Measurements from ENCODE around the gene ODAD3. TPM values are rescaled to one million over a fixed set of nuclear protein-coding genes. Genes with fewer than 3 reads are reported as not detected.
"Not testable (repeated sequence)": the region's sequence is repeated elsewhere in the genome, so short reads cannot be mapped to it uniquely, and the experiment has no call there.

Gene ODAD3
- total RNA-seq, 1 donor from 2014 or later: 0.15 TPM

- Mint-ChIP-seq H3K4me3 (ENCODE audit: unreplicated experiment) (no peak overlapping the region), H3K27me3 (ENCODE audit: low read depth) (peaks cover 21% of the 10 kb centered on the region), H3K9me3 (ENCODE audit: low read depth) (no peaks in the 10 kb centered on the region), H3K4me1 (ENCODE audit: low read depth) (peaks cover 4% of the 10 kb centered on the region), H3K36me3 (ENCODE audit: low read depth) (no peaks in the 10 kb centered on the region), H3K27ac (ENCODE audit: unreplicated experiment) (no peak overlapping the region)
- TF ChIP-seq, protein P1, sequence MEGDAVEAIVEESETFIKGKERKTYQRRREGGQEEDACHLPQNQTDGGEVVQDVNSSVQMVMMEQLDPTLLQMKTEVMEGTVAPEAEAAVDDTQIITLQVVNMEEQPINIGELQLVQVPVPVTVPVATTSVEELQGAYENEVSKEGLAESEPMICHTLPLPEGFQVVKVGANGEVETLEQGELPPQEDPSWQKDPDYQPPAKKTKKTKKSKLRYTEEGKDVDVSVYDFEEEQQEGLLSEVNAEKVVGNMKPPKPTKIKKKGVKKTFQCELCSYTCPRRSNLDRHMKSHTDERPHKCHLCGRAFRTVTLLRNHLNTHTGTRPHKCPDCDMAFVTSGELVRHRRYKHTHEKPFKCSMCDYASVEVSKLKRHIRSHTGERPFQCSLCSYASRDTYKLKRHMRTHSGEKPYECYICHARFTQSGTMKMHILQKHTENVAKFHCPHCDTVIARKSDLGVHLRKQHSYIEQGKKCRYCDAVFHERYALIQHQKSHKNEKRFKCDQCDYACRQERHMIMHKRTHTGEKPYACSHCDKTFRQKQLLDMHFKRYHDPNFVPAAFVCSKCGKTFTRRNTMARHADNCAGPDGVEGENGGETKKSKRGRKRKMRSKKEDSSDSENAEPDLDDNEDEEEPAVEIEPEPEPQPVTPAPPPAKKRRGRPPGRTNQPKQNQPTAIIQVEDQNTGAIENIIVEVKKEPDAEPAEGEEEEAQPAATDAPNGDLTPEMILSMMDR (IDR thresholded peaks at IDR 0.05): no peak
- DNase-seq (ENCODE audit: low spot score): no peak
These were observed 40.9 kb upstream of the ODAD3 start for GRCh38 chr19:11475861-11476260.

DNA sequence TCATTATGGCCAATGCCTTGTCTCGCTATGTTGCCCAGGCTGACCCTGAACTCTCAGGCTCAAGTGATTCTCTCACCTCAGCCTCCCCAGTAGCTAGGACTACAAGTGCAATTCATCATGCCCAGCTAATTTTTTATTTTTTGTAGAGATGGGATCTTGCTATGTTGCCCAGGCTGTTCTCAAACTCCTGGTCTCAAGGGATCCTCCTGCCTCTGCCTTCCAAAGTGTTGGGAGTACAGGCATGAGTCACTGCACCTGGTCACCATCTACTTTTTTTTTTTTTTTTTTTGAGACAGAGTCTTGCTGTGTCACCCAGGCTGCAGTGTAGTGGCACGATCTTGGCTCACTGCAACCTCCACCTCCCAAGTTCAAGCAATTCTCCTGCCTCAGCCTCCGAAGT lies 40.4 kb upstream of the ODAD3 start:
- DNase-seq (ENCODE audit: low spot score); H3K27ac Mint-ChIP-seq (ENCODE audit: unreplicated experiment); H3K4me1 Mint-ChIP-seq (ENCODE audit: low read depth); H3K4me3 Mint-ChIP-seq (ENCODE audit: unreplicated experiment); H3K36me3 Mint-ChIP-seq (ENCODE audit: low read depth); H3K9me3 Mint-ChIP-seq (ENCODE audit: low read depth): not testable (repeated sequence)
- H3K27me3 Mint-ChIP-seq (ENCODE audit: low read depth): peaks cover 21% of the 10 kb centered on the region

DNA sequence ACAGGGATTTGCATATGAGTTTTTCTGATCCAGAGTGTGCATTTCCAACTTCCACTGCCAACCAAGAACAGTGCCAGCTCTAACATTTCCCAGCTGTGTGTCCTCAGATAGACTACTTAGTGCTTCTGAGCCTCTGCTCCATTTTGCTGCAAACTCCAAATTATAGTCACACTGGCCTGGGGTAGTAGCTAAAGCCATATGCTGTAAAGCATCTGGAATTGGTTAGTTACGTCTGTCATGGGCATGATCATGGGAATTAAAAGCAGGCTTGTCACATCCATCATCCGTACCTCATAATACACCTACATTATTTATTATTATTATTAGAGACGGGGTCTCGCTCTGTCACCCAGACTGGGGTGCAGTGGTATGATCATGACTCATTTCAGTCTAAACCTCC lies 38.8 kb upstream of the ODAD3 start:
- no peak overlapping the region for H3K4me3 Mint-ChIP-seq (ENCODE audit: unreplicated experiment)
- H3K4me1 Mint-ChIP-seq (ENCODE audit: low read depth): no peaks in the 10 kb centered on the region
- TF ChIP-seq, protein P1 (IDR thresholded peaks at IDR 0.05): no peak
- DNase-seq (ENCODE audit: low spot score): no peak
- H3K36me3 Mint-ChIP-seq (ENCODE audit: low read depth): no peaks in the 10 kb centered on the region
- H3K9me3 Mint-ChIP-seq (ENCODE audit: low read depth): no peaks in the 10 kb centered on the region
- peaks cover 16% of the 10 kb centered on the region for H3K27me3 Mint-ChIP-seq (ENCODE audit: low read depth)
- no peak overlapping the region for H3K27ac Mint-ChIP-seq (ENCODE audit: unreplicated experiment)

DNA sequence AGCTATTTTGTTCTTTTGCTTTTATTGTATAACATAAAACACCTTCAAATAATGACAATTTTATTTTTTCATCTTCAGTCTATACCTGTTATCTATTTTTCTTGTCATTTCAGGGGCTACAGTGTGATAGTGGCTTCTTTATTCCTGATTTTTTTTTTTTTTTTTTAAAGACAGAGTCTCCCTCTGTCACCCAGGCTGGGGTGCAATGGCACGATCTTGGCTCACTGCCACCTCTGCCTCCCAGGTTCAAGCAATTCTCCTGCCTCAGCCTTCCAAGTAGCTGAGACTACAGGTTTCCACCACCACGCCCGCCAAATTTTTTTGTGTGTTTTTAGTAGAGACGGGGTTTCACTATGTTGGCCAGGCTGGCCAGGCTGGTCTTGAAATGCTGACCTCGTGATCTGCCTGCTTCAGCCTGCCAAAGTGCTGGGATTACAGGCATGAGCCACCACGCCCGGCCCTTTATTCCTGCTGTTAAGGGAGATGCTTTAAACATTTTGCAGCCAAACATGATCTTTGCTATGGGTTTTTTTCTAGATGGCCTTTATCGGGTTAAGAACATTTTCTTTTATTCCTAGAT lies 33.4 kb upstream of the ODAD3 start:
- not testable (repeated sequence) for H3K4me1 Mint-ChIP-seq (ENCODE audit: low read depth); H3K4me3 Mint-ChIP-seq (ENCODE audit: unreplicated experiment); H3K36me3 Mint-ChIP-seq (ENCODE audit: low read depth); H3K27me3 Mint-ChIP-seq (ENCODE audit: low read depth); H3K27ac Mint-ChIP-seq (ENCODE audit: unreplicated experiment); H3K9me3 Mint-ChIP-seq (ENCODE audit: low read depth); DNase-seq (ENCODE audit: low spot score)

DNA sequence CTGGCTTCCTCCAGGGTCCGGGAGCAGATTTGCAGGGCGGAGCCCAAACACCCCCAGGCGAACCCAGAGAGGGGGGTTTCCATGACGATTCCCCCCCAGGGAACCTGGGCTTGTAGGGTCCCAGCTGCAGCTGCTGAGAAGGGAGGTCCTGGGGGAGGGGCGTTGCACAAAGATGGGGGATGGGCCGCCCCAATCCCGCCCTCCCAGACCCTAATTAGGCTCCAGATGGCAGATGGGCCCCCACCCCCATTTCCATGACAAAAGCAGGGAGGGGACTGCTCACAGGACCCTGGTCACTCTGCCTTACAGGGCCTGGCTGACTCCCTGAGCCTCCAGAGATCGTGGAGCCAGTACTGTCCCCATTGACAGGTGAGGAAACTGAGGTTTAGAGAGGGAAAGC lies 30.7 kb upstream of the ODAD3 start:
- DNase-seq (ENCODE audit: low spot score): no peak
- TF ChIP-seq, protein P1 (IDR thresholded peaks at IDR 0.05): no peak

GRCh38 chr19:11464333-11465265 lies 29.7 kb upstream of the ODAD3 start:
- no peak overlapping the region for H3K27ac Mint-ChIP-seq (ENCODE audit: unreplicated experiment)
- no peaks in the 10 kb centered on the region for H3K4me1 Mint-ChIP-seq (ENCODE audit: low read depth)
- DNase-seq (ENCODE audit: low spot score): no peak
- H3K27me3 Mint-ChIP-seq (ENCODE audit: low read depth): peaks cover 4% of the 10 kb centered on the region
- H3K36me3 Mint-ChIP-seq (ENCODE audit: low read depth): no peaks in the 10 kb centered on the region
- no peaks in the 10 kb centered on the region for H3K9me3 Mint-ChIP-seq (ENCODE audit: low read depth)
- TF ChIP-seq, protein P1 (IDR thresholded peaks at IDR 0.05): no peak
- no peak overlapping the region for H3K4me3 Mint-ChIP-seq (ENCODE audit: unreplicated experiment)

More for the DNA sequence above, 30.7 kb upstream of the ODAD3 start:
- Mint-ChIP-seq H3K27me3 (ENCODE audit: low read depth) (peaks cover 1% of the 10 kb centered on the region), H3K9me3 (ENCODE audit: low read depth) (no peaks in the 10 kb centered on the region), H3K4me3 (ENCODE audit: unreplicated experiment) (no peak overlapping the region), H3K36me3 (ENCODE audit: low read depth) (no peaks in the 10 kb centered on the region), H3K27ac (ENCODE audit: unreplicated experiment) (no peak overlapping the region), H3K4me1 (ENCODE audit: low read depth) (no peaks in the 10 kb centered on the region)

All from chondrocyte (in vitro differentiated cells).